H1 (cell line): ENCODE data around the gene APP. TPM values are rescaled to one million over a fixed set of nuclear protein-coding genes. Genes with fewer than 3 reads are reported as not detected.

ENCODE experiments used
- CEBPB ChIP-seq: IDR thresholded peaks from 2 replicates; pipeline ENCODE4 v1.6.1; 2012; ENCODE audit warnings: low read depth, low read length
- SP1 ChIP-seq: IDR thresholded peaks from 2 replicates; pipeline ENCODE4 v1.6.1; 2011; ENCODE audit warnings: low read depth, low read length
- polyA plus RNA-seq, 7 experiments: library from polyadenylated mRNA; depleted of rRNA in 3 of 7; stranded (reverse) in 5 of 7; unstranded in 2 of 7; fragments of >200 nt in 5 of 7; fragments of 200-250 nt in 2 of 7; gene quantifications; 1 replicate in 5 of 7; 2 replicates in 1 of 7; 4 replicates in 1 of 7; pipeline versions ENCODE4 v1.2.1 to v1.2.3, GENCODE V29; 2011 to 2013; ENCODE audit warnings: missing spikeins in 2 of 7, mixed read lengths in 2 of 7
- total RNA-seq: library from RNA; stranded (reverse); fragmentation: NEBNext Ultra II Directional; extraction: Animal tissue kit (Norgen Biotek cat#: 25700); gene quantifications from 2 replicates; pipeline ENCODE4 v1.2.1, GENCODE V29; 2021

The APP gene
- total and polyA plus RNA-seq, 2 of the 8 experiments (the other 6 are each of a cell fraction or from before 2014, with no cell fraction given) = 375 to 551 TPM

DNA sequence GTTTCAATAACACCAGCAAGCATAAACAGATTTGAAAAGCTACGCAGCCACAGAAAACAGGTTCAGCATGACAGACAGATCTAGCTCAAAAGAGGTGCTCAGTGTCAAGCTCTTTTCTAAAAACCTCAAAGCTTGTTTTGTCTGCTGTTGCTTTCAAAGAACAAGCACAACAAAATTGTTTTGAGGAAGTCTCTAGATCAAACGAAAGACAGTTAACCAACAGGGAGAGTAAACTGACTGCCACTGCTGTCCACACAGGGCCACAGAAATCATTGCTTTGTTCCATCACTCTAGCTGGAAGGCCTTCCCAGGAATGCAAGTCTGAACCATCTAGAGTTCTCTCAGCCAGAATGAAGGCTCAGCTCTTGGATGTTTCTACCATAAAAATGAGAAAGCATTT, 12.8 kb downstream of the APP start (continued):
- TF ChIP-seq SP1 (no peak), CEBPB (no peak)
